ENCODE data around the gene PVALEF. TPM values are rescaled to one million over a fixed set of nuclear protein-coding genes. Genes with fewer than 3 reads are reported as not detected.

PVALEF gene
- total RNA-seq, 1 experiment from 2014 or later, result not detected

DNA sequence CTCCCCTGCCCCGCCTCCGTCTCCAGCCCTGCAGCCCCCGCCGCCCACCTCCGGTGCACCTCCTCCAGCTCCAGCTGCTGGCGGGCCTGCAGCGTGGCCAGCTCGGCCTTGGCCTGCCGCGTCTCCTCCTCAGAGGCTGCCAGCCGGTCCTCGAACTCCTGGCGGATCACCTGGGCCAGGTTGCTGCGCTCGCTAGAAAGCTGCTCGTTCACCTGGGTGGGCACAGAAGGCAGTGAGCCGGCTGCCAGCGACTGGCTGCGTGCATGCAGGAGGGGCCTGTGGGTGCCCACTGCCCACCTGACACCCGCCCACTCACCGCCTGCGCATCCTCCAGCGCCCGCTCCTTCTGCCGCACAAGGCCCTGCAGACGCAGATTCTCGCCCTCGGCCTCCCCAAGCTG is 25.3 kb downstream of the PVALEF start:
- TF ChIP-seq, protein P1, sequence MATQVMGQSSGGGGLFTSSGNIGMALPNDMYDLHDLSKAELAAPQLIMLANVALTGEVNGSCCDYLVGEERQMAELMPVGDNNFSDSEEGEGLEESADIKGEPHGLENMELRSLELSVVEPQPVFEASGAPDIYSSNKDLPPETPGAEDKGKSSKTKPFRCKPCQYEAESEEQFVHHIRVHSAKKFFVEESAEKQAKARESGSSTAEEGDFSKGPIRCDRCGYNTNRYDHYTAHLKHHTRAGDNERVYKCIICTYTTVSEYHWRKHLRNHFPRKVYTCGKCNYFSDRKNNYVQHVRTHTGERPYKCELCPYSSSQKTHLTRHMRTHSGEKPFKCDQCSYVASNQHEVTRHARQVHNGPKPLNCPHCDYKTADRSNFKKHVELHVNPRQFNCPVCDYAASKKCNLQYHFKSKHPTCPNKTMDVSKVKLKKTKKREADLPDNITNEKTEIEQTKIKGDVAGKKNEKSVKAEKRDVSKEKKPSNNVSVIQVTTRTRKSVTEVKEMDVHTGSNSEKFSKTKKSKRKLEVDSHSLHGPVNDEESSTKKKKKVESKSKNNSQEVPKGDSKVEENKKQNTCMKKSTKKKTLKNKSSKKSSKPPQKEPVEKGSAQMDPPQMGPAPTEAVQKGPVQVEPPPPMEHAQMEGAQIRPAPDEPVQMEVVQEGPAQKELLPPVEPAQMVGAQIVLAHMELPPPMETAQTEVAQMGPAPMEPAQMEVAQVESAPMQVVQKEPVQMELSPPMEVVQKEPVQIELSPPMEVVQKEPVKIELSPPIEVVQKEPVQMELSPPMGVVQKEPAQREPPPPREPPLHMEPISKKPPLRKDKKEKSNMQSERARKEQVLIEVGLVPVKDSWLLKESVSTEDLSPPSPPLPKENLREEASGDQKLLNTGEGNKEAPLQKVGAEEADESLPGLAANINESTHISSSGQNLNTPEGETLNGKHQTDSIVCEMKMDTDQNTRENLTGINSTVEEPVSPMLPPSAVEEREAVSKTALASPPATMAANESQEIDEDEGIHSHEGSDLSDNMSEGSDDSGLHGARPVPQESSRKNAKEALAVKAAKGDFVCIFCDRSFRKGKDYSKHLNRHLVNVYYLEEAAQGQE (IDR thresholded peaks at IDR 0.05; ENCODE audit: insufficient read depth in 1 of 2, low read depth in 2 of 2, low read length in 1 of 2), result no peak
- TF ChIP-seq SIN3A (IDR thresholded peaks at IDR 0.05; ENCODE audit: borderline replicate concordance, insufficient read depth, low read depth, low read length) (no peak), TCF7L2 (IDR thresholded peaks at IDR 0.05; ENCODE audit: low read depth, low read length) (no peak), POLR2AphosphoS5 (IDR thresholded peaks at IDR 0.05; ENCODE audit: low read depth, low read length) (no peak)
- H3K9me3 ChIP-seq (ENCODE audit: control insufficient read depth, insufficient read depth, low read depth, low read length), result no peaks in the 10 kb centered on the region
- H3K27ac ChIP-seq (ENCODE audit: low read length), result no peak overlapping the region
- no peaks in the 10 kb centered on the region for H3K27me3 ChIP-seq (ENCODE audit: control insufficient read depth, insufficient read depth, low read length)
- H3K36me3 ChIP-seq (ENCODE audit: control insufficient read depth, insufficient read depth, low read length), result no peaks in the 10 kb centered on the region
- BruUV-seq (replicated peaks), result no TSS peak
- H3K4me3 ChIP-seq (ENCODE audit: low read depth in 2 of 2, low read length in 2 of 2), result no peak overlapping the region
- ChIA-PET CTCF (no interaction called here), POLR2A (no interaction called here)
- in situ Hi-C loops (cut with HindIII; ENCODE audit: low pct_unique_long_range_greater_than_20kb, low sequenced_read_pairs), result no loop called here
- no peak for DNase-seq (ENCODE audit: low read depth, low spot score)
- H3K4me1 ChIP-seq (ENCODE audit: control insufficient read depth, insufficient read depth, low read length), result no peaks in the 10 kb centered on the region
- ATAC-seq, result no peak
- intact Hi-C loops (cut with micrococcal nuclease; ENCODE audit: unreplicated experiment), result no loop called here

DNA sequence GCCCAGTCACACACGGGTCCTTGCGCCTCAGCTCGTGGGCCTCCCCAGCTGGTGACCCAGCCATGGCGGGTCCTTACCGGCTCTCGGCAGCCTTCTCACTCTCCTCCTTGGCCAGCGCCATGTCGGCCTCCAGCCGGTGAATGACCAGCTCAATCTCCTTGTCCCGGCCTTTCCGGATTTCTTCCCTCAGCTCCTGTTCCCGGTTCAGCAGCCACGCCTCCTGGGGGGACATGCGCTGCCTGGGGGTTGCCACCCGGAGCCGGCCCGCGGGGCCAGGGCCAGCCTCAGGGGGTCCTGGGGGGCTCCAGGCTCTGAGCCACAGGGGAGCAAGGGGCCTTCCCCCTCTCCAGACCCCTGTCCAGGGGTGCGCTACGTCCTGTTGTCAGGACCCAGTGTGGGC is 25.8 kb downstream of the PVALEF start:
- Histone ChIP-seq H3K36me3 (ENCODE audit: control insufficient read depth, insufficient read depth, low read length) (no peaks in the 10 kb centered on the region), H3K4me1 (ENCODE audit: control insufficient read depth, insufficient read depth, low read length) (no peaks in the 10 kb centered on the region), H3K9me3 (ENCODE audit: control insufficient read depth, insufficient read depth, low read depth, low read length) (no peaks in the 10 kb centered on the region), H3K27ac (ENCODE audit: low read length) (no peak overlapping the region), H3K27me3 (ENCODE audit: control insufficient read depth, insufficient read depth, low read length) (no peaks in the 10 kb centered on the region), H3K4me3 (ENCODE audit: low read depth in 2 of 2, low read length in 2 of 2) (no peak overlapping the region)
- intact Hi-C loops (cut with micrococcal nuclease; ENCODE audit: unreplicated experiment), result no loop called here
- no TSS peak for BruUV-seq (replicated peaks)
- POLR2A ChIA-PET, result no interaction called here
- no peak for DNase-seq (ENCODE audit: low read depth, low spot score)
- in situ Hi-C loops (cut with HindIII; ENCODE audit: low pct_unique_long_range_greater_than_20kb, low sequenced_read_pairs), result no loop called here
- CTCF ChIA-PET, result no interaction called here
- no peak for ATAC-seq
- TF ChIP-seq, protein P1 (IDR thresholded peaks at IDR 0.05; ENCODE audit: insufficient read depth in 1 of 2, low read depth in 2 of 2, low read length in 1 of 2), result no peak
- TF ChIP-seq, protein P2, sequence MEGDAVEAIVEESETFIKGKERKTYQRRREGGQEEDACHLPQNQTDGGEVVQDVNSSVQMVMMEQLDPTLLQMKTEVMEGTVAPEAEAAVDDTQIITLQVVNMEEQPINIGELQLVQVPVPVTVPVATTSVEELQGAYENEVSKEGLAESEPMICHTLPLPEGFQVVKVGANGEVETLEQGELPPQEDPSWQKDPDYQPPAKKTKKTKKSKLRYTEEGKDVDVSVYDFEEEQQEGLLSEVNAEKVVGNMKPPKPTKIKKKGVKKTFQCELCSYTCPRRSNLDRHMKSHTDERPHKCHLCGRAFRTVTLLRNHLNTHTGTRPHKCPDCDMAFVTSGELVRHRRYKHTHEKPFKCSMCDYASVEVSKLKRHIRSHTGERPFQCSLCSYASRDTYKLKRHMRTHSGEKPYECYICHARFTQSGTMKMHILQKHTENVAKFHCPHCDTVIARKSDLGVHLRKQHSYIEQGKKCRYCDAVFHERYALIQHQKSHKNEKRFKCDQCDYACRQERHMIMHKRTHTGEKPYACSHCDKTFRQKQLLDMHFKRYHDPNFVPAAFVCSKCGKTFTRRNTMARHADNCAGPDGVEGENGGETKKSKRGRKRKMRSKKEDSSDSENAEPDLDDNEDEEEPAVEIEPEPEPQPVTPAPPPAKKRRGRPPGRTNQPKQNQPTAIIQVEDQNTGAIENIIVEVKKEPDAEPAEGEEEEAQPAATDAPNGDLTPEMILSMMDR (IDR thresholded peaks at IDR 0.05), result no peak
- TF ChIP-seq TCF7L2 (IDR thresholded peaks at IDR 0.05; ENCODE audit: low read depth, low read length) (no peak), POLR2AphosphoS5 (IDR thresholded peaks at IDR 0.05; ENCODE audit: low read depth, low read length) (no peak), SIN3A (IDR thresholded peaks at IDR 0.05; ENCODE audit: borderline replicate concordance, insufficient read depth, low read depth, low read length) (no peak)

Data from Panc1 (cell line).